Kidney (tissue), 14 donors: ENCODE measurements around the gene VDAC2. TPM values are rescaled to one million over a fixed set of nuclear protein-coding genes. Genes with fewer than 3 reads are reported as not detected.

Experiments used
- DNase-seq, 5 donors: peaks; one replicate each; pipeline ENCODE4 v3.0.0-alpha.2; 2013 to 2020
- FAIRE-seq: peaks from 2 replicates; lab custom pipeline; 2012; peaks lifted over from hg19 to GRCh38; lab: Jason Lieb, UNC
- H3K27ac ChIP-seq, 2 donors: one replicate each; pipeline ENCODE4 v1.7.0; 2013; ENCODE audit warnings: low read depth in 2 of 2, low read length in 2 of 2, inconsistent platforms in 1 of 2
- H3K27me3 ChIP-seq: one replicate; pipeline ENCODE4 v1.7.1; 2013; ENCODE audit warnings: low read length, inconsistent platforms; ENCODE audit not compliant: control insufficient read depth, insufficient read depth
- H3K36me3 ChIP-seq, 3 donors: one replicate each; pipeline versions ENCODE4 v1.7.0 to v1.7.1; 2013; ENCODE audit warnings: low read length in 3 of 3, control low read depth in 1 of 3, inconsistent platforms in 1 of 3; ENCODE audit not compliant: insufficient read depth in 3 of 3, control insufficient read depth in 2 of 3
- H3K4me1 ChIP-seq, 3 donors: one replicate each; pipeline versions ENCODE4 v1.7.0 to v1.7.1; 2013; ENCODE audit warnings: low read length in 3 of 3, inconsistent platforms in 1 of 3, low read depth in 1 of 3; ENCODE audit not compliant: control insufficient read depth in 2 of 3, insufficient read depth in 2 of 3
- H3K4me3 ChIP-seq, 3 donors: one replicate each; pipeline versions ENCODE4 v1.7.0 to v1.8.1; 2013; ENCODE audit warnings: low read length in 3 of 3, control low read depth in 1 of 3, inconsistent platforms in 1 of 3
- H3K9ac ChIP-seq, 3 donors: one replicate each; pipeline versions ENCODE4 v1.7.0 to v1.7.1; 2013; ENCODE audit warnings: low read length in 3 of 3, control low read depth in 1 of 3, inconsistent platforms in 1 of 3
- H3K9me3 ChIP-seq, 3 donors: one replicate each; pipeline versions ENCODE4 v1.7.0 to v1.7.1; 2013; ENCODE audit warnings: low read length in 3 of 3, control low read depth in 1 of 3, inconsistent platforms in 1 of 3; ENCODE audit not compliant: control insufficient read depth in 2 of 3, insufficient read depth in 1 of 3
- CTCF ChIP-seq: IDR thresholded peaks from 3 replicates; pipeline ENCODE4 v1.5.1; 2012; ENCODE audit warnings: mild to moderate bottlenecking, moderate library complexity, borderline replicate concordance; ENCODE audit not compliant: insufficient read depth; ENCODE audit errors: extremely low read depth
- intact Hi-C: fragments of 100-400 bp; cut with DNase I; formaldehyde crosslinking; loops from one replicate; pipeline ENCODE4 v1.11.1; 2022
- polyA plus RNA-seq: library from polyadenylated mRNA; stranded (reverse); fragments of 350-450 nt; fragmentation: Illumina TruSeq; extraction: RNeasy Lipid Tissue Mini Kit (QIAGEN cat#74804); gene quantifications from one replicate; pipeline ENCODE4 v1.2.3, GENCODE V29; 2014; ENCODE audit warnings: low read depth, low replicate concordance; ENCODE audit not compliant: insufficient read depth
- total RNA-seq: library from RNA; stranded (reverse); fragmentation: NEBNext Ultra II Directional; extraction: Animal tissue kit (Norgen Biotek cat#: 25700); gene quantifications from one replicate; pipeline ENCODE4 v1.2.1, GENCODE V29; 2021
- donor health status: control.
- donor health status: control.
- donor health status: control.
- donor health status: control.
- donor health status: control.
- donor health status: DM: yes; HTN: yes; CAD: no.
- donor health status: Normal renal cell carcinoma (clear cell type).

The VDAC2 gene
- total and polyA plus RNA-seq, 2 donors from 2014 or later: 128 to 211 TPM

DNA sequence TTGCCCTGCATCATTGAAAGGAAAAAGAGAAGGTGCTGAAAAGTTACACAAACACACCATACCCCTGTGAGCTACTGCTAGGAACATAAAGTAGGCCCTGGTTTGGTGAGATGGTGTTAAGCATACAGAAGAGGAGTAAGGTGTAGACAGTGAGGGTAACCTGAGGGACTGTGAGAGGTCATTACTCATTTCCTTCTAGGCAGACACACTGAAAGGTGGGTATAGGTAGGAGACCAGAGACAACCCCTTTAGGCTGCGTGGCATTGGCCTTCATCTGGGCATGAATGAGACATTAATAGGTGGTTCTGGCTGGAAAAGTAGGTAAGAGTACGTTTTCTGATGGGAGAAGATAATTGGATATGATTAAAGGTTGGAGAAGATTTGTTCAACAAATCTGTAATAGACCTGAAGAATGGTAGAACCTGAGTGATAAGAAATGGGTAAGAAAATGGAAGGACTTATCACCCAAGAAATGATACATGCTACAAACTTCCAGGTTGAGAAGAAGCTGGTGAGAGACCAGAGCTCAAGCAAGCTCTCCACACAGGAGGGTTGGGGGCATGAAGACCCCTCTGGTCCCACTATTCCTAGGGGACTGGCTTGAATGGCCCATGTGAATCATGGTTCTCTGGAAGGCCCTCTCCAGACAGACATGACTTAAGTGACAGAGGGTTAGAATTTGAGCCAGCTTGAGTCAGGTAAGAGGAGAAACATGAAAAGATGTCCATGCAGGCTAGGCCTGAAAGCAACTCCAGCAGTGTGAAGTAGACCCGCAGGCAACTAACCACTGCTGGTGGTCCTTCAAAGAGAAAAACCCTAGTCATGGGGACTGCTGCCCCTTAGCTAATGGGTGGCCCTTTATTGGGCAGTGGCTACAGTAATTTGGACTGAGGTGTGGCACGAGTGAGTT lies 21.3 kb downstream of the VDAC2 start:
- Histone ChIP-seq H3K4me3 (no peak overlapping the region), H3K9ac (no peak overlapping the region), H3K9me3 (no peaks in the 10 kb centered on the region), H3K27me3 (no peaks in the 10 kb centered on the region), H3K4me1 (peaks cover 0 to 11% (median 4%) of the 10 kb centered on the region in 3 donors), H3K27ac (no peak overlapping the region), H3K36me3 (peaks cover 6 to 25% (median 18%) of the 10 kb centered on the region in 3 donors)
- FAIRE-seq (no peak), DNase-seq (no peak)
- TF ChIP-seq CTCF: no peak
- intact Hi-C loops: no loop called here

GRCh38 chr10:75233444-75234016 lies 22.9 kb downstream of the VDAC2 start:
- Histone ChIP-seq H3K9me3 (no peaks in the 10 kb centered on the region), H3K36me3 (peaks cover 6 to 25% (median 17%) of the 10 kb centered on the region in 3 donors), H3K27ac (peak overlapping the region; percentile 26 to 60), H3K27me3 (no peaks in the 10 kb centered on the region), H3K4me1 (peaks cover 0 to 5% (median 0%) of the 10 kb centered on the region in 3 donors), H3K9ac (peak overlapping the region in 1 of 3 donors; percentile 8), H3K4me3 (peak overlapping the region in 1 of 3 donors; percentile 27)
- no peak for TF ChIP-seq CTCF
- no peak for FAIRE-seq
- peak in 1 of 5 donors; percentile 69 for DNase-seq
- intact Hi-C loops: no loop called here

DNA sequence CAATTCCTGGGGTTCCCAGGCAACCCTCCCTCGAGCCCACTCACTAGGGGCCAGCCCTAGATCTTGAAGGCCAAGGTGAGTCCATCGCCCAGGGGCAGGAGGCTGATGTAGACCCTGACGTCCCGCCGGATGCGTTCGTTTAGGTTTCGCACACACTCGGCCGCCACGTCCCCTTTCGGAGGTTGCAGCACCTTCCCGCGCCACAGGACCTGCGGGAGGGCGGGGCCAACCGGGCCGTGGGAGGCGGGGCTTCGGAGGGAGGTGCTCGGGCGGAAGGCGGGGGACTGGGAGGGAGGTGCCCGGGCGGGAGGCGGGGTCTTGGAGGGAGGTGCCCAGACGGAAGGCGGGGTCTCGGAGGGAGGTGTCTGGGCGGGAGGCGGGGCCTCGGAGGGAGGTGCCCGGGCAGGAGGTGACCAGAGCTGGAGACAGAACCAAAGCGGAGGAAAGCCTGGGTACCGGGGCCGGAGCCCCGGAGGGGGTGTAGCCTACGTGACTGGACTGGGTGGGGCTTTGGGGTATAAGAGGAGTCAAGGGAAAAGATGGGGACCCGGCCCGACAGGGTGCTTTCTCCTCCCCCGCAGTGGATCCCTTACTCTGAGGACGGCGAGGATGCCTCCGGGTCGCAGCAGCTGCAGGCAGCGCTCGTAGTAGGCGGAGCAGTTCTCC lies 23.6 kb downstream of the VDAC2 start:
- peak overlapping the region; percentile 39 to 72 (median 63) for H3K4me3 ChIP-seq
- no peak for FAIRE-seq

More for the DNA sequence above, 23.6 kb downstream of the VDAC2 start:
- H3K4me1 ChIP-seq: peaks cover 0 to 3% (median 0%) of the 10 kb centered on the region in 3 donors
- peaks cover 6 to 25% (median 15%) of the 10 kb centered on the region in 3 donors for H3K36me3 ChIP-seq
- H3K27me3 ChIP-seq: no peaks in the 10 kb centered on the region
- peak; percentile 93 to 99 (median 95) for DNase-seq
- intact Hi-C loops: no loop called here
- no peaks in the 10 kb centered on the region for H3K9me3 ChIP-seq
- no peak for TF ChIP-seq CTCF
- H3K27ac ChIP-seq: peak overlapping the region; percentile 57 to 60
- peak overlapping the region in 2 of 3 donors; percentile 58 to 62 for H3K9ac ChIP-seq
